Sigmoid colon (tissue), 7 donors: ENCODE results near the gene HIVEP1. TPM values are rescaled to one million over a fixed set of nuclear protein-coding genes. Genes with fewer than 3 reads are reported as not detected.

Experiments used
- DNase-seq: peaks from one replicate; pipeline ENCODE4 v3.0.0-alpha.2; 2019
- H3K27ac ChIP-seq, 4 donors: fragments of 200-600 bp; sonication (generic); one replicate each; pipeline ENCODE4 v1.5.1; 2016 to 2019; ENCODE audit warnings: mild to moderate bottlenecking in 1 of 4
- H3K27me3 ChIP-seq, 3 donors: fragments of 200-600 bp; sonication (generic); one replicate each; pipeline ENCODE4 v1.5.1; 2019; ENCODE audit warnings: mild to moderate bottlenecking in 1 of 3
- H3K36me3 ChIP-seq, 4 donors: fragments of 200-600 bp; sonication (generic); one replicate each; pipeline ENCODE4 v1.5.1; 2016 to 2019
- H3K4me1 ChIP-seq, 4 donors: fragments of 200-600 bp; sonication (generic); one replicate each; pipeline ENCODE4 v1.5.1; 2017 to 2019
- H3K4me3 ChIP-seq, 4 donors: fragments of 200-600 bp; sonication (generic); one replicate each; pipeline ENCODE4 v1.5.1; 2017 to 2019; ENCODE audit warnings: mild to moderate bottlenecking in 2 of 4, moderate library complexity in 1 of 4
- H3K9me3 ChIP-seq, 4 donors: fragments of 200-600 bp in 3 of 4; sonication (generic) in 3 of 4; one replicate each; pipeline versions ENCODE4 v1.5.1 to v1.6.1; 2013 to 2019
- EP300 ChIP-seq, 4 donors: sonication (generic); formaldehyde crosslinking; IDR thresholded peaks; one replicate each; pipeline ENCODE4 v1.6.1; 2017; ENCODE audit warnings: antibody characterized with exemption in 4 of 4
- POLR2A ChIP-seq, 2 donors: fragments of 450-650 bp; IDR thresholded peaks; one replicate each; pipeline ENCODE4 v1.6.1; 2016; ENCODE audit warnings: antibody characterized with exemption in 2 of 2, mild to moderate bottlenecking in 2 of 2, moderate library complexity in 2 of 2
- POLR2AphosphoS5 ChIP-seq, 4 donors: sonication (generic); formaldehyde crosslinking; IDR thresholded peaks; one replicate each; pipeline ENCODE4 v1.6.1; 2017; ENCODE audit warnings: antibody characterized with exemption in 4 of 4
- WGBS, 2 donors: extraction: QIAGEN DNeasy Blood & Tissue Kit; methylation state at CpG; one replicate each; pipeline ENCODE4 v1.1.7; 2013; 5-methylcytosine and 5-hydroxymethylcytosine counted together
- intact Hi-C: fragments of 100-400 bp; cut with DNase I; formaldehyde crosslinking; loops from one replicate; pipeline ENCODE4 v1.15.1; 2023
- polyA plus RNA-seq, 3 donors: library from polyadenylated mRNA; stranded (reverse); fragments of 200-250 nt; gene quantifications; one replicate each; pipeline ENCODE4 v1.2.3, GENCODE V29; 2013
- total RNA-seq, 4 donors: library from RNA; depleted of rRNA; stranded (reverse); fragments of >200 nt; gene quantifications; one replicate each; pipeline ENCODE4 v1.1.0, GENCODE V29; 2016
- TF ChIP-seq, protein P1 (sequence below), 4 experiments: fragments of 450-650 bp in 3 of 4; fragments of 200-600 bp in 1 of 4; IDR thresholded peaks; one replicate each; pipeline ENCODE4 v1.5.1; 2016 to 2019; ENCODE audit warnings: antibody characterized with exemption in 4 of 4, mild to moderate bottlenecking in 3 of 4, moderate library complexity in 2 of 4
- donor health status: healthy with polysubstance abuse.
- donor health status: Bipolar disorder and iron deficiency.
- donor health status: healthy.

The HIVEP1 gene
- total and polyA plus RNA-seq, 7 donors, result 4.6 to 28.5 (median 13.2) TPM

DNA sequence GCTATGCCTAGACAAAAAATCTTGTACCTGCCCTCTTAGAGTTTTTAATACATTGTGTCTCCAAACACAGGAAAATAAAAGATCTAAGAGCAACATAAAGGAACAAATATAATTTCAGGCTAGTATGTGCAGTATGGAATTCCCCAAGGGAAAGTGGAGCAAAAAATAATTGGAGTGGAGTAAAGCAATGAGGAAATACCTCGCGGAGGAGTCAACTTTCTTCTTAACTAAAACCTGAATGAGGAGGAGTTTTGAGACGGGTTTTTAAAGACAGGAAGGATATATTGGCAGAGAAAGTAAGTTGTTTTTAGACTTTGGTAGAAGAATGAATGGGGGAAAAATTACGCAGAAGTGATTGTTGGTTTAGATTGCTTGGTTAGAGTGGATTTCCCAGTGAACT lies 14.0 kb downstream of the HIVEP1 start:
- no peaks in the 10 kb centered on the region for H3K9me3 ChIP-seq
- no peak for DNase-seq
- H3K27me3 ChIP-seq, result no peaks in the 10 kb centered on the region
- H3K4me3 ChIP-seq, result no peak overlapping the region
- H3K4me1 ChIP-seq, result peaks cover 0 to 34% (median 21%) of the 10 kb centered on the region in 4 donors
- intact Hi-C loops, result no loop called here
- TF ChIP-seq EP300 (IDR thresholded peaks at IDR 0.05), result no peak
- TF ChIP-seq, protein P1, sequence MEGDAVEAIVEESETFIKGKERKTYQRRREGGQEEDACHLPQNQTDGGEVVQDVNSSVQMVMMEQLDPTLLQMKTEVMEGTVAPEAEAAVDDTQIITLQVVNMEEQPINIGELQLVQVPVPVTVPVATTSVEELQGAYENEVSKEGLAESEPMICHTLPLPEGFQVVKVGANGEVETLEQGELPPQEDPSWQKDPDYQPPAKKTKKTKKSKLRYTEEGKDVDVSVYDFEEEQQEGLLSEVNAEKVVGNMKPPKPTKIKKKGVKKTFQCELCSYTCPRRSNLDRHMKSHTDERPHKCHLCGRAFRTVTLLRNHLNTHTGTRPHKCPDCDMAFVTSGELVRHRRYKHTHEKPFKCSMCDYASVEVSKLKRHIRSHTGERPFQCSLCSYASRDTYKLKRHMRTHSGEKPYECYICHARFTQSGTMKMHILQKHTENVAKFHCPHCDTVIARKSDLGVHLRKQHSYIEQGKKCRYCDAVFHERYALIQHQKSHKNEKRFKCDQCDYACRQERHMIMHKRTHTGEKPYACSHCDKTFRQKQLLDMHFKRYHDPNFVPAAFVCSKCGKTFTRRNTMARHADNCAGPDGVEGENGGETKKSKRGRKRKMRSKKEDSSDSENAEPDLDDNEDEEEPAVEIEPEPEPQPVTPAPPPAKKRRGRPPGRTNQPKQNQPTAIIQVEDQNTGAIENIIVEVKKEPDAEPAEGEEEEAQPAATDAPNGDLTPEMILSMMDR (IDR thresholded peaks at IDR 0.05), result no peak
- TF ChIP-seq POLR2A (IDR thresholded peaks at IDR 0.05), result no peak
- no peak for TF ChIP-seq POLR2AphosphoS5 (IDR thresholded peaks at IDR 0.05)
- no peaks in the 10 kb centered on the region for H3K36me3 ChIP-seq
- H3K27ac ChIP-seq, result no peak overlapping the region
- 62 to 87% methylated on average over 4 of the region's 4 CpGs for WGBS, 2 donors

DNA sequence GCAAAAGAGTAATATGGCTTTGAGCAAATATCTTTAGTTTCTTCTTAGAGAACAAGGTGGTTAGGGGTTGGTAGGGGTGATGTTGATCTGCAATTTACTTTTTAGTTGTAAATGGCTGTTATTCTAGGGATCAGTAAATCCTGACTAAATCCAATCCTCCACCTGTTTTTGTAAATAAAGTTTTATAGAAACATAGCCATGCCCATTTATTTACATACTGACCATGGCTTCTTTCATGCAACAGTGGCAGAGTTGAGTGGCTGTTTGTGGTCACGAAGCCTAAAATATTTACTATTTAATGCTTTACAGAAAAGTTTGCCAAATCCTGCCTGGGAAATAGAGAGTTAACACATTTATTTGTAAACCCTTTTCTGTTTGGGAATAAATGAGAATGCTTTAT lies 14.7 kb downstream of the HIVEP1 start:
- Histone ChIP-seq H3K36me3 (no peaks in the 10 kb centered on the region), H3K9me3 (no peaks in the 10 kb centered on the region), H3K27me3 (no peaks in the 10 kb centered on the region), H3K4me3 (no peak overlapping the region), H3K4me1 (peaks cover 0 to 31% (median 19%) of the 10 kb centered on the region in 4 donors), H3K27ac (no peak overlapping the region)
- intact Hi-C loops, result no loop called here
- WGBS, 2 donors, result 92% methylated on average over 1 of the region's 1 CpG
- DNase-seq, result no peak
- TF ChIP-seq POLR2A (IDR thresholded peaks at IDR 0.05) (no peak), POLR2AphosphoS5 (IDR thresholded peaks at IDR 0.05) (no peak), EP300 (IDR thresholded peaks at IDR 0.05) (no peak)
- TF ChIP-seq, protein P1 (IDR thresholded peaks at IDR 0.05), result no peak

DNA sequence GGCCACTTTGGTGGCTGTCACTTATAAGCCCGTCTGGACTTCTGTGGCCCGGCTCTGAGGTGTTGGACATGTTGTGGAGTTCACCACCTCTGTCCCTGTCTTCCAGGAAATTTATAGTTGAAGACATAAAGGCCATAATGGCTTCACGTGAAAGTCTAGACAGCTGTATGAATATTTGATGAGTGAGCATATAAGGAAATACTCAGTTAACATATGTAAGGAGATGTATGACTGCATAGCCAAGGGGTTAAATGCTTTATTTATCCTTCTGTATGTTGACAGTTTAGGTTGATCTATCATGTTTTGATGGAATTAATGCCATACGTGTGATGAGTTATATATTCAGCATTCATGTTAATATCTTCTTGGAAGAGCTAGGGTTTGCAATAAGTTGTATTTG lies 16.1 kb downstream of the HIVEP1 start:
- Histone ChIP-seq H3K27ac (no peak overlapping the region), H3K4me1 (peaks cover 0 to 27% (median 19%) of the 10 kb centered on the region in 4 donors), H3K36me3 (no peaks in the 10 kb centered on the region), H3K9me3 (no peaks in the 10 kb centered on the region), H3K4me3 (no peak overlapping the region), H3K27me3 (no peaks in the 10 kb centered on the region)
- no peak for DNase-seq
- TF ChIP-seq, protein P1 (IDR thresholded peaks at IDR 0.05), result no peak
- TF ChIP-seq EP300 (IDR thresholded peaks at IDR 0.05) (no peak), POLR2A (IDR thresholded peaks at IDR 0.05) (no peak), POLR2AphosphoS5 (IDR thresholded peaks at IDR 0.05) (no peak)
- intact Hi-C loops, result no loop called here
- WGBS, 2 donors, result 69 to 86% methylated on average over 4 of the region's 4 CpGs

DNA sequence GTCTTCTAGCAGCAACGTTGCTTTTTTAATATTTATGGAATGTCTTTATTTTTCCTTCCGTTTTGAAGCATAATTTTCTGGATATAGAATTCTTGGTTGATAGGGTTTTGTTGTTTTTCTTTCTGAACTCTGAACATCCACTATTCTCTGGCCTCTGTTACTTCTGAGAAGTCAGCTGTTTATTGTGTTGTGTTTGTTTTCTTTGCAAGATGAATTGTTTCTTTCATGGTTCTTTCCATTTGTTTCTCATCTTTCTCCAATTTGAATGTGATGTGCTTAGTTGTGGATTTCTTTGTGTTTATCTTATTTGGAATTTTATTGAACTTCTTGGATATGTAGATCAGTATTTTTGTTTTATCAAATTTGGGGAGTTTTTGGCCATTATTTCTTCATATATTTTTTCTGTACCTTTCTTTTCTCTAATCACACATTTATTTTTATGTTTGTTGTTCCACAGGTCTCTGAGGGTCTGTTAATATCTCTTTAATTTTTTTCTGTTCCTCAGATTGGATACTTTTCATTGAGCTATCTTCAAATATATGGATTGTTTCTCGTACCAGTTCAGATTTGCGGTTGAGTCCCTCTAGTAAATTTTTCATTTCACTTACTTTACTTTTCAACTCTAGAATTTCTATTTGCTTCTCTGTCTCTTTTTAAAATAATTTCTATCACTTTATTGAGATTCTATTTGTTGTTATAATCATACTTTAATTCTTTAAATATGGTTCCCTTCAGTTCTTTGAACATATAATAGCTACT lies 18.0 kb downstream of the HIVEP1 start:
- Histone ChIP-seq H3K4me3 (no peak overlapping the region), H3K27ac (no peak overlapping the region), H3K4me1 (peaks cover 0 to 30% (median 9%) of the 10 kb centered on the region in 4 donors), H3K9me3 (no peaks in the 10 kb centered on the region), H3K27me3 (no peaks in the 10 kb centered on the region), H3K36me3 (no peaks in the 10 kb centered on the region)
- no peak for DNase-seq
- 96 to 99% methylated on average over 4 of the region's 4 CpGs for WGBS, 2 donors
- TF ChIP-seq, protein P1 (IDR thresholded peaks at IDR 0.05), result no peak
- TF ChIP-seq EP300 (IDR thresholded peaks at IDR 0.05), result no peak
- no peak for TF ChIP-seq POLR2AphosphoS5 (IDR thresholded peaks at IDR 0.05)
- TF ChIP-seq POLR2A (IDR thresholded peaks at IDR 0.05), result no peak
- intact Hi-C loops, result no loop called here
